ENCODE data around the gene TMEM184A. TPM values are rescaled to one million over a fixed set of nuclear protein-coding genes. Genes with fewer than 3 reads are reported as not detected.

The TMEM184A gene
- total and polyA plus RNA-seq, 2 of the 13 experiments (the other 11 are each of a cell fraction or from before 2014, with no cell fraction given), result 9.5 to 20.4 TPM

GRCh38 chr7:1555813-1556543, at the start of gene TMEM184A (continued):
- 0 out of 2 replicates have a peak, but pooled peaks have one; percentile 39 for TF ChIP-seq TIGD3 (CRISPR knock-in tag; IDR thresholded peaks at IDR 0.05; ENCODE audit: borderline replicate concordance)
- TF ChIP-seq POGK (CRISPR knock-in tag; conservative IDR thresholded peaks at IDR 0.05), result peak; percentile 74
- TF ChIP-seq SNAPC5 (CRISPR knock-in tag; IDR thresholded peaks at IDR 0.05; ENCODE audit: borderline replicate concordance), result no peak
- TF ChIP-seq ATF7-NPFF (CRISPR knock-in tag; IDR thresholded peaks at IDR 0.05; ENCODE audit: low read depth), result peak; percentile 94
- TF ChIP-seq IRX3 (CRISPR knock-in tag; IDR thresholded peaks at IDR 0.05; ENCODE audit: borderline replicate concordance, low read depth), result no peak
- no peak for TF ChIP-seq SCMH1 (CRISPR knock-in tag; IDR thresholded peaks at IDR 0.05; ENCODE audit: borderline replicate concordance)
- TF ChIP-seq ESRRA (CRISPR knock-in tag; IDR thresholded peaks at IDR 0.05; ENCODE audit: low read depth), result peak; percentile 65; the same call in 1 of the 2 replicates
- peak; percentile 90; the same call in 1 of the 2 replicates for TF ChIP-seq ZNF331 (CRISPR knock-in tag; IDR thresholded peaks at IDR 0.05)
- TF ChIP-seq FLYWCH1 (CRISPR knock-in tag; IDR thresholded peaks at IDR 0.05), result no peak
- TF ChIP-seq CBX1 (IDR thresholded peaks at IDR 0.05; ENCODE audit: low read depth), result no peak
- TF ChIP-seq SNAI1 (CRISPR knock-in tag; IDR thresholded peaks at IDR 0.05; ENCODE audit: borderline replicate concordance), result peak; percentile 89
- peak; percentile 86 for TF ChIP-seq PATZ1 (CRISPR knock-in tag; IDR thresholded peaks at IDR 0.05)
- peak; percentile 58 for TF ChIP-seq TEAD3 (CRISPR knock-in tag; optimal IDR thresholded peaks at IDR 0.05; ENCODE audit: borderline replicate concordance)
- TF ChIP-seq EED (CRISPR knock-in tag; IDR thresholded peaks at IDR 0.05), result no peak
- peak; percentile 84 for TF ChIP-seq IKZF5 (CRISPR knock-in tag; IDR thresholded peaks at IDR 0.05)
- no peak for TF ChIP-seq CREBL2 (CRISPR knock-in tag; IDR thresholded peaks at IDR 0.05; ENCODE audit: borderline replicate concordance)
- TF ChIP-seq HNRNPL (IDR thresholded peaks at IDR 0.05; ENCODE audit: low read depth, low read length), result peak; percentile 98
- peak; percentile 76 for TF ChIP-seq ZBTB7B (CRISPR knock-in tag; IDR thresholded peaks at IDR 0.05)
- TF ChIP-seq ZBTB26 (CRISPR knock-in tag; IDR thresholded peaks at IDR 0.05; ENCODE audit: borderline replicate concordance), result no peak
- no peak; the same call in 1 of the 2 replicates for TF ChIP-seq EHMT2 (IDR thresholded peaks at IDR 0.05; ENCODE audit: borderline replicate concordance, low read depth, low read length)
- TF ChIP-seq ZFP90 (CRISPR knock-in tag; IDR thresholded peaks at IDR 0.05; ENCODE audit: borderline replicate concordance), result peak; percentile 97

Measured in HepG2 (cell line).